GM04503 (cell line): ENCODE results near the gene EP400.

Source experiments
- DNase-seq: peaks from one replicate; pipeline ENCODE4 v3.0.0-alpha.2; 2012; ENCODE audit warnings: low read depth

EP400 gene

GRCh38 chr12:132124766-132125425, 175.2 kb downstream of the EP400 start:
- DNase-seq = no peak

- DNase-seq = no peak
Measured at GRCh38 chr12:132125736-132126135, 176.0 kb downstream of the EP400 start.

- no peak for DNase-seq
Measured at GRCh38 chr12:132127041-132127440, 177.3 kb downstream of the EP400 start.

- no peak for DNase-seq
Measured at GRCh38 chr12:132129007-132129406, 179.3 kb downstream of the EP400 start.

GRCh38 chr12:132130690-132131089, 180.9 kb downstream of the EP400 start:
- no peak for DNase-seq
